GM12878 (cell line): Measurements from ENCODE around the gene BBLN. TPM values are rescaled to one million over a fixed set of nuclear protein-coding genes. Genes with fewer than 3 reads are reported as not detected.
"Not testable (repeated sequence)": the region's sequence is repeated elsewhere in the genome, so short reads cannot be mapped to it uniquely, and the experiment has no call there.

Experiments used
- ATAC-seq: fragments of 200-7000 bp; cut with Tn5 transposase; 3 replicates; pipeline ENCODE4 v1.9.1; 2020; ENCODE audit warnings: mild to moderate bottlenecking, moderate library complexity
- BruUV-seq: library from RNA; stranded (reverse); fragments of 400-500 nt; replicated peaks from 2 replicates; lab custom pipeline; 2021; lab: Mats Ljungman, UMichigan
- CTCF ChIA-PET: fragments of 300-600 bp; sonication (Branson Sonifier 250); formaldehyde crosslinking; extraction: SDS; loops from one replicate; lab custom pipeline; 2021; ENCODE audit warnings: inconsistent platforms; lab: Yijun Ruan, JAX
- POLR2A ChIA-PET: fragments of 350-600 bp; formaldehyde crosslinking; extraction: SDS; loops from one replicate; lab custom pipeline; 2021; ENCODE audit warnings: inconsistent platforms; lab: Charles Lee
- RAD21 ChIA-PET: fragments of 300-600 bp; sonication (Branson Sonifier 250); formaldehyde crosslinking; loops from one replicate; lab custom pipeline; 2023; ENCODE audit warnings: antibody characterized with exemption; ENCODE audit not compliant: unreplicated experiment; lab: Charles Lee
- SMC1A ChIA-PET: fragments of 300-600 bp; sonication (Branson Sonifier 250); formaldehyde crosslinking; loops from one replicate; lab custom pipeline; 2023; ENCODE audit not compliant: unreplicated experiment, uncharacterized antibody; lab: Charles Lee
- DNase-seq: peaks from one replicate; pipeline ENCODE4 v3.0.0-alpha.2; 2011; ENCODE audit warnings: low read depth, low spot score
- FAIRE-seq: peaks from 3 replicates; lab custom pipeline; 2011; peaks lifted over from hg19 to GRCh38; lab: Jason Lieb, UNC
- H2AFZ ChIP-seq: 2 replicates; pipeline ENCODE4 v1.6.0; 2011; ENCODE audit warnings: low read depth, low read length, control low read depth; ENCODE audit not compliant: control insufficient read depth
- H3K27ac ChIP-seq: 2 replicates; pipeline ENCODE4 v1.5.1; 2011; ENCODE audit warnings: control low read depth; ENCODE audit not compliant: control insufficient read depth, insufficient read depth
- H3K27me3 ChIP-seq, 2 experiments: replicated peaks in 1 of 2; 2 replicates each; pipeline versions ENCODE4 v1.6.0 to v1.6.1; 2011; ENCODE audit warnings: low read length in 1 of 2; ENCODE audit not compliant: control insufficient read depth in 2 of 2, insufficient read depth in 2 of 2
- H3K36me3 ChIP-seq, 2 experiments: 2 replicates each; pipeline ENCODE4 v1.5.1; 2011; ENCODE audit warnings: low read length in 1 of 2; ENCODE audit not compliant: control insufficient read depth in 2 of 2, insufficient read depth in 2 of 2
- H3K4me1 ChIP-seq: 2 replicates; pipeline ENCODE4 v1.6.1; 2011; ENCODE audit warnings: mild to moderate bottlenecking, low read length, moderate library complexity, mixed read lengths; ENCODE audit not compliant: control insufficient read depth, insufficient read depth
- H3K4me2 ChIP-seq: 2 replicates; pipeline ENCODE4 v1.6.0; 2011; ENCODE audit warnings: control low read depth; ENCODE audit not compliant: control insufficient read depth, insufficient read depth
- H3K4me3 ChIP-seq: fragments of 200-600 bp; sonication (generic); 2 replicates; pipeline ENCODE4 v1.5.1; 2016
- H3K79me2 ChIP-seq: 2 replicates; pipeline ENCODE4 v1.6.0; 2011; ENCODE audit warnings: low read length; ENCODE audit not compliant: control insufficient read depth, insufficient read depth
- H3K9ac ChIP-seq: 2 replicates; pipeline ENCODE4 v1.8.0; 2011; ENCODE audit warnings: low read length, control low read depth, mixed read lengths; ENCODE audit not compliant: control insufficient read depth, insufficient read depth
- H3K9me3 ChIP-seq: replicated peaks from 3 replicates; pipeline ENCODE4 v1.5.1; 2011; ENCODE audit warnings: mild to moderate bottlenecking, low read length; ENCODE audit not compliant: control insufficient read depth, insufficient read depth
- H4K20me1 ChIP-seq: 2 replicates; pipeline ENCODE4 v1.6.0; 2011; ENCODE audit not compliant: control insufficient read depth, insufficient read depth
- CEBPB ChIP-seq, 2 experiments: fragments of 150-350 bp in 1 of 2; IDR thresholded peaks; 2 replicates each; pipeline ENCODE4 v1.6.1; 2012 to 2014; ENCODE audit warnings: low read depth in 2 of 2, low read length in 2 of 2, borderline replicate concordance in 1 of 2, inconsistent platforms in 1 of 2
- DPF2 ChIP-seq: fragments of 450-650 bp; IDR thresholded peaks from 2 replicates; pipeline ENCODE4 v1.6.1; 2017; ENCODE audit warnings: mild to moderate bottlenecking
- FOS ChIP-seq: IDR thresholded peaks from 3 replicates; pipeline ENCODE4 v1.6.1; 2011; ENCODE audit warnings: borderline replicate concordance; ENCODE audit not compliant: insufficient read length; ENCODE audit errors: extremely low read depth
- FOXM1 ChIP-seq: IDR thresholded peaks from 2 replicates; pipeline ENCODE4 v1.6.1; 2012; ENCODE audit warnings: low read depth, mild to moderate bottlenecking, inconsistent platforms, low read length, moderate library complexity
- SREBF2 ChIP-seq: IDR thresholded peaks from 2 replicates; pipeline ENCODE4 v1.6.1; 2012; ENCODE audit warnings: mild to moderate bottlenecking, low read length
- STAT1 ChIP-seq: fragments of 450-650 bp; conservative IDR thresholded peaks from 2 replicates; pipeline ENCODE4 v1.6.1; 2014; ENCODE audit warnings: antibody characterized with exemption, mild to moderate bottlenecking
- TAF1 ChIP-seq: IDR thresholded peaks from 2 replicates; pipeline ENCODE4 v1.6.1; 2011; ENCODE audit warnings: mild to moderate bottlenecking, low read depth, low read length, borderline replicate concordance
- TBL1XR1 ChIP-seq: IDR thresholded peaks from 2 replicates; pipeline ENCODE4 v1.6.1; 2012; ENCODE audit warnings: low read depth, low read length, improper control_type of control experiment
- WGBS: methylation state at CpG from one replicate; pipeline ENCODE4 v1.1.6; 2016; ENCODE audit warnings: low lambda C conversion rate; ENCODE audit not compliant: insufficient replicate concordance, insufficient coverage; ENCODE audit errors: missing lambda C conversion rate; 5-methylcytosine and 5-hydroxymethylcytosine counted together
- in situ Hi-C: fragments of 300-500 bp; cut with MboI; formaldehyde crosslinking; loops from 9 replicates; pipeline ENCODE4 v1.14.3; 2018; ENCODE audit warnings: mixed read lengths
- intact Hi-C: fragments of 100-400 bp; cut with micrococcal nuclease; formaldehyde crosslinking; loops from one replicate; pipeline ENCODE4 v1.14.2; 2022; ENCODE audit not compliant: unreplicated experiment
- polyA plus RNA-seq, 11 experiments: library from polyadenylated mRNA; depleted of rRNA in 4 of 11; unstranded in 6 of 11; stranded (reverse) in 5 of 11; fragments of >200 nt; fragmentation: Nextera tagmentation in 4 of 11; fragmentation: Illumina TruSeq in 1 of 11; extraction: Ambion mirVana in 4 of 11; extraction: Trizol in 1 of 11; gene quantifications; 1 replicate in 1 of 11; 2 replicates in 10 of 11; pipeline versions ENCODE4 v1.2.1 to v1.2.3, GENCODE V29; 2011 to 2016; ENCODE audit warnings: inconsistent platforms in 2 of 11, missing spikeins in 2 of 11, low read depth in 1 of 11
- total RNA-seq, 4 experiments: library from RNA; depleted of rRNA in 3 of 4; stranded (reverse); fragments of >200 nt in 3 of 4; fragmentation: Illumina TruSeq in 1 of 4; extraction: Trizol in 1 of 4; gene quantifications; 2 replicates each; pipeline versions ENCODE4 v1.2.1 to v1.2.3, GENCODE V29; 2013 to 2021
- TF ChIP-seq, protein P1 (sequence below): fragments of 450-650 bp; IDR thresholded peaks from 2 replicates; pipeline ENCODE4 v1.6.1; 2016; ENCODE audit warnings: mild to moderate bottlenecking
- TF ChIP-seq, protein P2 (sequence below): fragments of 450-650 bp; formaldehyde crosslinking; IDR thresholded peaks from 2 replicates; pipeline ENCODE4 v1.4.0; 2020; ENCODE audit warnings: mild to moderate bottlenecking, moderate library complexity

Gene BBLN
- total and polyA plus RNA-seq, 10 of the 15 experiments (the other 5 are each of a cell fraction or from before 2014, with no cell fraction given): 3.8 to 194 (median 66.2) TPM

DNA sequence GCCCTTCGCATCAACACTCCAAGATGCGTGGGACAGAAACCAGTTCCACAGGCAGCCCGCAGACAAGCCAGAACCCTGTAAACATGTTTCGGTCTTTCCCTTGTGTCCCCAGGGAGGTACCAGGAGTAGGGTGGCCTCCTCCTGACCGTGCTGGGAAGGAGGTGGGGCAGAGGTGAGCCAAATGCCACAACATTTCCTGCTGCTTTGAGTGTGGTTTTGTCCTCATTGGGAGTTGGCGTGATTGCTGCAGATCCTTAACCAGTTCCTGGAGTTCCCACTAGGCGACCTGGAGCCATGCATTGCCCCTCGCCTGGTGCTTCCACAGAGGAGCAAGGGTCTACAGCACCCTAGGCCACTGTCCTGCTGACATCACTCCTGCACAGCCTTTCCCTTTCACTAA is 24.5 kb upstream of the BBLN start:
- H4K20me1 ChIP-seq, H3K36me3 ChIP-seq, RAD21 ChIA-PET, H3K27me3 ChIP-seq, H3K9ac ChIP-seq, POLR2A ChIA-PET, H3K79me2 ChIP-seq, SMC1A ChIA-PET, CTCF ChIA-PET, H3K9me3 ChIP-seq, DNase-seq, ATAC-seq, H3K4me2 ChIP-seq, intact Hi-C loops, H3K4me3 ChIP-seq, H2AFZ ChIP-seq, FAIRE-seq, BruUV-seq, in situ Hi-C loops, H3K27ac ChIP-seq, H3K4me1 ChIP-seq: not testable (repeated sequence)
- 20% methylated on average over 8 of the region's 8 CpGs for WGBS

DNA sequence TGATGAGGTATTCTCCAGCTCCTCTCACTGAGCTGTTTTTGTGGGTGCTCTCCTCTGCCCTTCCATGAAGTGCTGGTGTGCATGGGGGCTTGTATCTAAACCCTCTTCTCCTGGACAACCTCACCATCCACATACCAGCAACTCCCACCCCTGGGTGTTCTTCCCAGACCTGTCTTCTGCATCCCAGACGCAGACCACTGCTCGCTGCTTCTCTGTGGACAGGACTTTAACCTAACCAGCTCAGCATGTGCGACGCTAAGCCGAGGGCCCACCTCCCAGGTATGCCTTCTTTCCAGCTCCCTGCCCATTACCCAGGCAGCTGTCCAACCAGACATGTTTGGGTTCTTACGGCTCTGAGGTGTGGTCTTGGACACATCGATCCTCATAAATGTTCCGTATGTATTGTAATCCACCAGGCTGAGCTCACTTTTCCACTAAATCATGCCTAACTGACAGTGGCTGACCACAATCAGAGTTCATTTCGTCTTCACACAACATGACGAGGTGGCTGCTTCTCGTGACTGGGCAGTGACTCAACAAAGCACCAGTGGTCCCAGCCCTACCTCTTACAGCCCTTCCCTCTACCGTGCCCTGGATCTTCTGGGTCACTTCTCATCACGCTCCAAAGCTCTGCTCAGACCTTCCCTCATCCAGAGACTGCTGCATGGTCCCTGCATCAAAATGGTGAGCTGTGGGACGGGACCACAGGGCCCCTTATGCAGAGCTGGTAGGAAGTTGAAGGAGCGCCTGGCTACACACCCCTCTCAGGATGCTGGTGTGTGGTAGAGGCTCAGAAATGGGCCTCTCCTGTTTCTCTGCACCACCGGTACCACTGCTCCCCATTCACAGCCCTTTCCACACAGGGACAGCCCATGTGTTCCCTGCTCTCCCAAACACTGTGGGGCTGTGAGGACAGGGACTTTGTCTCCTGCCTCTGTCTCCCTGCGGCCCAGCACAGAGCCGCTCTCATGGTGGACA is 23.0 kb upstream of the BBLN start:
- RAD21 ChIA-PET: no interaction called here
- in situ Hi-C loops (no loop called here), intact Hi-C loops (no loop called here)
- POLR2A ChIA-PET: no interaction called here
- peaks cover 0 to 2% of the 10 kb centered on the region in 2 experiments; a peak in 2 of 4 replicates for H3K27me3 ChIP-seq
- H3K4me2 ChIP-seq: no peak overlapping the region
- H4K20me1 ChIP-seq: no peaks in the 10 kb centered on the region
- SMC1A ChIA-PET: interaction anchor here (1.3 kb wide), 1 partner anchor 11 kb away, joined by 3 read pairs; no protein-coding TSS in a partner anchor
- ATAC-seq (no peak), DNase-seq (no peak), FAIRE-seq (no peak)
- no peaks in the 10 kb centered on the region for H3K36me3 ChIP-seq
- no peak overlapping the region for H2AFZ ChIP-seq
- H3K4me1 ChIP-seq: no peaks in the 10 kb centered on the region
- no peak overlapping the region for H3K9ac ChIP-seq
- H3K9me3 ChIP-seq: no peaks in the 10 kb centered on the region
- CTCF ChIA-PET: interaction anchor here (1.3 to 1.5 kb wide), 3 partner anchors 12 to 22 kb away, joined by 3 to 6 read pairs (median 3); no protein-coding TSS in a partner anchor
- WGBS: 49% methylated on average over 18 of the region's 18 CpGs
- no peaks in the 10 kb centered on the region for H3K79me2 ChIP-seq
- no TSS peak for BruUV-seq
- no peak overlapping the region for H3K4me3 ChIP-seq
- no peak overlapping the region for H3K27ac ChIP-seq
- TF ChIP-seq TBL1XR1: no peak
- no peak for TF ChIP-seq CEBPB (IDR thresholded peaks at IDR 0.05; ENCODE audit: borderline replicate concordance in 1 of 2, low read depth in 2 of 2, low read length in 2 of 2)
- no peak for TF ChIP-seq DPF2
- no peak for TF ChIP-seq FOXM1
- TF ChIP-seq TAF1: no peak
- TF ChIP-seq, protein P1, sequence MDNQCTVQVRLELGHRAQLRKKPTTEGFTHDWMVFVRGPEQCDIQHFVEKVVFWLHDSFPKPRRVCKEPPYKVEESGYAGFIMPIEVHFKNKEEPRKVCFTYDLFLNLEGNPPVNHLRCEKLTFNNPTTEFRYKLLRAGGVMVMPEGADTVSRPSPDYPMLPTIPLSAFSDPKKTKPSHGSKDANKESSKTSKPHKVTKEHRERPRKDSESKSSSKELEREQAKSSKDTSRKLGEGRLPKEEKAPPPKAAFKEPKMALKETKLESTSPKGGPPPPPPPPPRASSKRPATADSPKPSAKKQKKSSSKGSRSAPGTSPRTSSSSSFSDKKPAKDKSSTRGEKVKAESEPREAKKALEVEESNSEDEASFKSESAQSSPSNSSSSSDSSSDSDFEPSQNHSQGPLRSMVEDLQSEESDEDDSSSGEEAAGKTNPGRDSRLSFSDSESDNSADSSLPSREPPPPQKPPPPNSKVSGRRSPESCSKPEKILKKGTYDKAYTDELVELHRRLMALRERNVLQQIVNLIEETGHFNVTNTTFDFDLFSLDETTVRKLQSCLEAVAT: no peak
- TF ChIP-seq STAT1: no peak
- no peak for TF ChIP-seq SREBF2
- TF ChIP-seq, protein P2, sequence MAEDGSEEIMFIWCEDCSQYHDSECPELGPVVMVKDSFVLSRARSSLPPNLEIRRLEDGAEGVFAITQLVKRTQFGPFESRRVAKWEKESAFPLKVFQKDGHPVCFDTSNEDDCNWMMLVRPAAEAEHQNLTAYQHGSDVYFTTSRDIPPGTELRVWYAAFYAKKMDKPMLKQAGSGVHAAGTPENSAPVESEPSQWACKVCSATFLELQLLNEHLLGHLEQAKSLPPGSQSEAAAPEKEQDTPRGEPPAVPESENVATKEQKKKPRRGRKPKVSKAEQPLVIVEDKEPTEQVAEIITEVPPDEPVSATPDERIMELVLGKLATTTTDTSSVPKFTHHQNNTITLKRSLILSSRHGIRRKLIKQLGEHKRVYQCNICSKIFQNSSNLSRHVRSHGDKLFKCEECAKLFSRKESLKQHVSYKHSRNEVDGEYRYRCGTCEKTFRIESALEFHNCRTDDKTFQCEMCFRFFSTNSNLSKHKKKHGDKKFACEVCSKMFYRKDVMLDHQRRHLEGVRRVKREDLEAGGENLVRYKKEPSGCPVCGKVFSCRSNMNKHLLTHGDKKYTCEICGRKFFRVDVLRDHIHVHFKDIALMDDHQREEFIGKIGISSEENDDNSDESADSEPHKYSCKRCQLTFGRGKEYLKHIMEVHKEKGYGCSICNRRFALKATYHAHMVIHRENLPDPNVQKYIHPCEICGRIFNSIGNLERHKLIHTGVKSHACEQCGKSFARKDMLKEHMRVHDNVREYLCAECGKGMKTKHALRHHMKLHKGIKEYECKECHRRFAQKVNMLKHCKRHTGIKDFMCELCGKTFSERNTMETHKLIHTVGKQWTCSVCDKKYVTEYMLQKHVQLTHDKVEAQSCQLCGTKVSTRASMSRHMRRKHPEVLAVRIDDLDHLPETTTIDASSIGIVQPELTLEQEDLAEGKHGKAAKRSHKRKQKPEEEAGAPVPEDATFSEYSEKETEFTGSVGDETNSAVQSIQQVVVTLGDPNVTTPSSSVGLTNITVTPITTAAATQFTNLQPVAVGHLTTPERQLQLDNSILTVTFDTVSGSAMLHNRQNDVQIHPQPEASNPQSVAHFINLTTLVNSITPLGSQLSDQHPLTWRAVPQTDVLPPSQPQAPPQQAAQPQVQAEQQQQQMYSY: no peak
- TF ChIP-seq FOS: no peak
